K562 (cell line): Measurements from ENCODE around the gene ZNF181. TPM values are rescaled to one million over a fixed set of nuclear protein-coding genes. Genes with fewer than 3 reads are reported as not detected.
A peak's percentile ranks its signal among the peaks of the same experiment; 100 is the strongest.

ENCODE experiments used
- CBFA2T3 ChIP-seq: fragments of 450-650 bp; IDR thresholded peaks from 2 replicates; pipeline ENCODE4 v1.6.1; 2017
- CHD1 ChIP-seq: fragments of 200-600 bp; sonication (generic); IDR thresholded peaks from one replicate; pipeline ENCODE4 v1.6.1; 2012; ENCODE audit warnings: mild to moderate bottlenecking, moderate library complexity, low read length, inconsistent platforms
- EGR1 ChIP-seq: fragments of 450-650 bp; conservative IDR thresholded peaks from 2 replicates; pipeline ENCODE4 v1.6.1; 2017; ENCODE audit warnings: mild to moderate bottlenecking
- FIP1L1 ChIP-seq: fragments of 200-400 bp; formaldehyde crosslinking; IDR thresholded peaks from 2 replicates; pipeline ENCODE4 v1.6.1; 2018; ENCODE audit warnings: mild to moderate bottlenecking, low read depth, low read length; ENCODE audit not compliant: poor library complexity, severe bottlenecking
- FOXP1 ChIP-seq: sonication (generic); formaldehyde crosslinking; IDR thresholded peaks from 2 replicates; pipeline ENCODE4 v1.8.0; 2022; ENCODE audit warnings: mild to moderate bottlenecking, missing genetic modification reagents
- FUS ChIP-seq: fragments of 200-400 bp; formaldehyde crosslinking; optimal IDR thresholded peaks from 2 replicates; pipeline ENCODE3; 2017; ENCODE audit warnings: low read depth, low read length
- GATAD2B ChIP-seq: fragments of 450-650 bp; IDR thresholded peaks from 2 replicates; pipeline ENCODE4 v1.6.1; 2017; ENCODE audit warnings: mild to moderate bottlenecking, borderline replicate concordance
- KLF13 ChIP-seq: fragments of 450-650 bp; IDR thresholded peaks from 2 replicates; pipeline ENCODE4 v1.6.1; 2016; ENCODE audit warnings: missing genetic modification characterization, low read depth, mild to moderate bottlenecking, missing compliant biosample characterization, moderate library complexity, borderline replicate concordance
- MAFF ChIP-seq: IDR thresholded peaks from 2 replicates; pipeline ENCODE4 v1.6.1; 2012; ENCODE audit warnings: low read length, improper control_type of control experiment
- RNF2 ChIP-seq: sonication (generic); IDR thresholded peaks from 2 replicates; pipeline ENCODE4 v1.6.1; 2016
- SAFB ChIP-seq: fragments of 200-400 bp; formaldehyde crosslinking; IDR thresholded peaks from 2 replicates; pipeline ENCODE4 v1.6.1; 2017; ENCODE audit warnings: low read depth, low read length, borderline replicate concordance
- polyA plus RNA-seq, 8 experiments: library from polyadenylated mRNA; depleted of rRNA in 4 of 8; stranded (reverse) in 5 of 8; unstranded in 3 of 8; fragments of >200 nt; fragmentation: Nextera tagmentation in 2 of 8; fragmentation: Illumina TruSeq in 1 of 8; extraction: Ambion mirVana in 2 of 8; extraction: Trizol in 1 of 8; gene quantifications; 2 replicates each; pipeline versions ENCODE4 v1.2.1 to v1.2.3, GENCODE V29; 2011 to 2014; ENCODE audit warnings: inconsistent platforms in 1 of 8, missing spikeins in 1 of 8
- total RNA-seq, 7 experiments: library from RNA; depleted of rRNA in 6 of 7; stranded (reverse); fragments of >200 nt in 6 of 7; fragmentation: Illumina TruSeq in 2 of 7; extraction: Trizol in 2 of 7; gene quantifications; 2 replicates each; pipeline versions ENCODE4 v1.2.1 to v1.2.3, GENCODE V29; 2011 to 2021; ENCODE audit warnings: low replicate concordance in 1 of 7
- TF ChIP-seq, protein P1 (sequence below), 3 experiments: fragments of 200-800 bp in 1 of 3; fragments of 250-450 bp in 1 of 3; fragments of 450-650 bp in 1 of 3; sonication (Bioruptor Pico) in 1 of 3; sonication (Bioruptor generic) in 1 of 3; formaldehyde crosslinking in 1 of 3; IDR thresholded peaks; 2 replicates each; pipeline versions ENCODE4 v1.6.1 to v1.8.0; 2016 to 2022; ENCODE audit warnings: mild to moderate bottlenecking in 2 of 3, missing genetic modification characterization in 2 of 3, missing compliant biosample characterization in 1 of 3, moderate library complexity in 1 of 3
- TF ChIP-seq, protein P2 (sequence below): fragments of 250-450 bp; sonication (Bioruptor Pico); IDR thresholded peaks from 2 replicates; pipeline ENCODE4 v1.8.0; 2021; ENCODE audit warnings: mild to moderate bottlenecking, moderate library complexity
- TF ChIP-seq, protein P3 (sequence below), 2 experiments: fragments of 150-350 bp in 1 of 2; IDR thresholded peaks; 2 replicates each; pipeline ENCODE4 v1.6.1; 2012 to 2016; ENCODE audit warnings: low read depth in 2 of 2, low read length in 2 of 2, mild to moderate bottlenecking in 1 of 2, moderate library complexity in 1 of 2
- TF ChIP-seq, protein P4 (sequence below): fragments of 450-650 bp; IDR thresholded peaks from 2 replicates; pipeline ENCODE4 v1.6.1; 2017; ENCODE audit warnings: antibody characterized with exemption, mild to moderate bottlenecking

ZNF181 gene
- total and polyA plus RNA-seq, 9 of the 15 experiments (the other 6 are each of a cell fraction or from before 2014, with no cell fraction given), result 4.3 to 20.3 (median 12.1) TPM

DNA sequence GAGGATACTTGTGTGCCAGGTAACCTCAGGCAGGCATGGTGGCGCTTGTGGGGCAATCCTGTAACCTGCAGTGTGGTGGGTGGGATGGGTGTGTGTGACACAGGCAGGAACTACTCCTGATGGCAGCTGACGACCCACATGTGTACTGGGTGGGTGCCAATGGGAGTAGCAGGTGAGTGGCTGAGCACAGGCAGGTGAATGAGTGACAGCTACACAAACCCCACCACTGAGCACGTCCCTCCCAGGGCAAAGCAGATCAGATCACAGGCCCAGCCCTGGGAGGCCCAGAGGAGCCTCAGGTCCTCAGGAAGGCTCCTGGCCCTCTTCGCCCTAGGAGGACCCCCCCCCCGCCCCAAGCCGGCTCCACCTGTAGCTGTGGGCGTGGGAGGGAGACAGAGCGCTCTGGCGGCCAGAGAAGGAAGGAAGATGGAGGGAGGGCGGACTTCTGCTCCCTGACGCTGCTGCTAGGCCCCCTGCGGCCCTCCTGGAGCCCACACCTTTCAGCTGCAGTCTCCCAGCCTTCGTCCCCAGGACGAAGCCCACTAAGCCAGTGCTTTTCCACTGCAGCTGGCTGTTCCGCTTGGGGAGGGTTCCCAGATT, 1.3 kb upstream of the ZNF181 start (continued):
- TF ChIP-seq, protein P1, sequence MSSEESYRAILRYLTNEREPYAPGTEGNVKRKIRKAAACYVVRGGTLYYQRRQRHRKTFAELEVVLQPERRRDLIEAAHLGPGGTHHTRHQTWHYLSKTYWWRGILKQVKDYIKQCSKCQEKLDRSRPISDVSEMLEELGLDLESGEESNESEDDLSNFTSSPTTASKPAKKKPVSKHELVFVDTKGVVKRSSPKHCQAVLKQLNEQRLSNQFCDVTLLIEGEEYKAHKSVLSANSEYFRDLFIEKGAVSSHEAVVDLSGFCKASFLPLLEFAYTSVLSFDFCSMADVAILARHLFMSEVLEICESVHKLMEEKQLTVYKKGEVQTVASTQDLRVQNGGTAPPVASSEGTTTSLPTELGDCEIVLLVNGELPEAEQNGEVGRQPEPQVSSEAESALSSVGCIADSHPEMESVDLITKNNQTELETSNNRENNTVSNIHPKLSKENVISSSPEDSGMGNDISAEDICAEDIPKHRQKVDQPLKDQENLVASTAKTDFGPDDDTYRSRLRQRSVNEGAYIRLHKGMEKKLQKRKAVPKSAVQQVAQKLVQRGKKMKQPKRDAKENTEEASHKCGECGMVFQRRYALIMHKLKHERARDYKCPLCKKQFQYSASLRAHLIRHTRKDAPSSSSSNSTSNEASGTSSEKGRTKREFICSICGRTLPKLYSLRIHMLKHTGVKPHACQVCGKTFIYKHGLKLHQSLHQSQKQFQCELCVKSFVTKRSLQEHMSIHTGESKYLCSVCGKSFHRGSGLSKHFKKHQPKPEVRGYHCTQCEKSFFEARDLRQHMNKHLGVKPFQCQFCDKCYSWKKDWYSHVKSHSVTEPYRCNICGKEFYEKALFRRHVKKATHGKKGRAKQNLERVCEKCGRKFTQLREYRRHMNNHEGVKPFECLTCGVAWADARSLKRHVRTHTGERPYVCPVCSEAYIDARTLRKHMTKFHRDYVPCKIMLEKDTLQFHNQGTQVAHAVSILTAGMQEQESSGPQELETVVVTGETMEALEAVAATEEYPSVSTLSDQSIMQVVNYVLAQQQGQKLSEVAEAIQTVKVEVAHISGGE (CRISPR knock-in tag; IDR thresholded peaks at IDR 0.05), result no peak
- TF ChIP-seq GATAD2B (no peak), CHD1 (peak; percentile 14), EGR1 (peak; percentile 57), FOXP1 (no peak), FIP1L1 (no peak), SAFB (no peak), RNF2 (no peak), KLF13 (tag) (no peak), MAFF (no peak), FUS (no peak), CBFA2T3 (no peak)
- TF ChIP-seq, protein P2, sequence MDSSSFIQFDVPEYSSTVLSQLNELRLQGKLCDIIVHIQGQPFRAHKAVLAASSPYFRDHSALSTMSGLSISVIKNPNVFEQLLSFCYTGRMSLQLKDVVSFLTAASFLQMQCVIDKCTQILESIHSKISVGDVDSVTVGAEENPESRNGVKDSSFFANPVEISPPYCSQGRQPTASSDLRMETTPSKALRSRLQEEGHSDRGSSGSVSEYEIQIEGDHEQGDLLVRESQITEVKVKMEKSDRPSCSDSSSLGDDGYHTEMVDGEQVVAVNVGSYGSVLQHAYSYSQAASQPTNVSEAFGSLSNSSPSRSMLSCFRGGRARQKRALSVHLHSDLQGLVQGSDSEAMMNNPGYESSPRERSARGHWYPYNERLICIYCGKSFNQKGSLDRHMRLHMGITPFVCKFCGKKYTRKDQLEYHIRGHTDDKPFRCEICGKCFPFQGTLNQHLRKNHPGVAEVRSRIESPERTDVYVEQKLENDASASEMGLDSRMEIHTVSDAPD (CRISPR knock-in tag), result no peak
- TF ChIP-seq, protein P3, sequence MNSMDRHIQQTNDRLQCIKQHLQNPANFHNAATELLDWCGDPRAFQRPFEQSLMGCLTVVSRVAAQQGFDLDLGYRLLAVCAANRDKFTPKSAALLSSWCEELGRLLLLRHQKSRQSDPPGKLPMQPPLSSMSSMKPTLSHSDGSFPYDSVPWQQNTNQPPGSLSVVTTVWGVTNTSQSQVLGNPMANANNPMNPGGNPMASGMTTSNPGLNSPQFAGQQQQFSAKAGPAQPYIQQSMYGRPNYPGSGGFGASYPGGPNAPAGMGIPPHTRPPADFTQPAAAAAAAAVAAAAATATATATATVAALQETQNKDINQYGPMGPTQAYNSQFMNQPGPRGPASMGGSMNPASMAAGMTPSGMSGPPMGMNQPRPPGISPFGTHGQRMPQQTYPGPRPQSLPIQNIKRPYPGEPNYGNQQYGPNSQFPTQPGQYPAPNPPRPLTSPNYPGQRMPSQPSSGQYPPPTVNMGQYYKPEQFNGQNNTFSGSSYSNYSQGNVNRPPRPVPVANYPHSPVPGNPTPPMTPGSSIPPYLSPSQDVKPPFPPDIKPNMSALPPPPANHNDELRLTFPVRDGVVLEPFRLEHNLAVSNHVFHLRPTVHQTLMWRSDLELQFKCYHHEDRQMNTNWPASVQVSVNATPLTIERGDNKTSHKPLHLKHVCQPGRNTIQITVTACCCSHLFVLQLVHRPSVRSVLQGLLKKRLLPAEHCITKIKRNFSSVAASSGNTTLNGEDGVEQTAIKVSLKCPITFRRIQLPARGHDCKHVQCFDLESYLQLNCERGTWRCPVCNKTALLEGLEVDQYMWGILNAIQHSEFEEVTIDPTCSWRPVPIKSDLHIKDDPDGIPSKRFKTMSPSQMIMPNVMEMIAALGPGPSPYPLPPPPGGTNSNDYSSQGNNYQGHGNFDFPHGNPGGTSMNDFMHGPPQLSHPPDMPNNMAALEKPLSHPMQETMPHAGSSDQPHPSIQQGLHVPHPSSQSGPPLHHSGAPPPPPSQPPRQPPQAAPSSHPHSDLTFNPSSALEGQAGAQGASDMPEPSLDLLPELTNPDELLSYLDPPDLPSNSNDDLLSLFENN (IDR thresholded peaks at IDR 0.05; ENCODE audit: low read depth in 2 of 2, low read length in 2 of 2), result no peak
- TF ChIP-seq, protein P4, sequence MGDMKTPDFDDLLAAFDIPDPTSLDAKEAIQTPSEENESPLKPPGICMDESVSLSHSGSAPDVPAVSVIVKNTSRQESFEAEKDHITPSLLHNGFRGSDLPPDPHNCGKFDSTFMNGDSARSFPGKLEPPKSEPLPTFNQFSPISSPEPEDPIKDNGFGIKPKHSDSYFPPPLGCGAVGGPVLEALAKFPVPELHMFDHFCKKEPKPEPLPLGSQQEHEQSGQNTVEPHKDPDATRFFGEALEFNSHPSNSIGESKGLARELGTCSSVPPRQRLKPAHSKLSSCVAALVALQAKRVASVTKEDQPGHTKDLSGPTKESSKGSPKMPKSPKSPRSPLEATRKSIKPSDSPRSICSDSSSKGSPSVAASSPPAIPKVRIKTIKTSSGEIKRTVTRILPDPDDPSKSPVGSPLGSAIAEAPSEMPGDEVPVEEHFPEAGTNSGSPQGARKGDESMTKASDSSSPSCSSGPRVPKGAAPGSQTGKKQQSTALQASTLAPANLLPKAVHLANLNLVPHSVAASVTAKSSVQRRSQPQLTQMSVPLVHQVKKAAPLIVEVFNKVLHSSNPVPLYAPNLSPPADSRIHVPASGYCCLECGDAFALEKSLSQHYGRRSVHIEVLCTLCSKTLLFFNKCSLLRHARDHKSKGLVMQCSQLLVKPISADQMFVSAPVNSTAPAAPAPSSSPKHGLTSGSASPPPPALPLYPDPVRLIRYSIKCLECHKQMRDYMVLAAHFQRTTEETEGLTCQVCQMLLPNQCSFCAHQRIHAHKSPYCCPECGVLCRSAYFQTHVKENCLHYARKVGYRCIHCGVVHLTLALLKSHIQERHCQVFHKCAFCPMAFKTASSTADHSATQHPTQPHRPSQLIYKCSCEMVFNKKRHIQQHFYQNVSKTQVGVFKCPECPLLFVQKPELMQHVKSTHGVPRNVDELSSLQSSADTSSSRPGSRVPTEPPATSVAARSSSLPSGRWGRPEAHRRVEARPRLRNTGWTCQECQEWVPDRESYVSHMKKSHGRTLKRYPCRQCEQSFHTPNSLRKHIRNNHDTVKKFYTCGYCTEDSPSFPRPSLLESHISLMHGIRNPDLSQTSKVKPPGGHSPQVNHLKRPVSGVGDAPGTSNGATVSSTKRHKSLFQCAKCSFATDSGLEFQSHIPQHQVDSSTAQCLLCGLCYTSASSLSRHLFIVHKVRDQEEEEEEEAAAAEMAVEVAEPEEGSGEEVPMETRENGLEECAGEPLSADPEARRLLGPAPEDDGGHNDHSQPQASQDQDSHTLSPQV, result no peak
